Prostate gland (tissue), 2 donors: ENCODE results near the gene RCL1.

Experiments
- POLR2A ChIP-seq: fragments of 450-650 bp; IDR thresholded peaks from one replicate; pipeline ENCODE4 v1.6.1; 2016; ENCODE audit warnings: antibody characterized with exemption, mild to moderate bottlenecking
- TF ChIP-seq, protein P1 (sequence below), 4 experiments: fragments of 200-600 bp in 2 of 4; fragments of 450-650 bp in 2 of 4; sonication (generic) in 2 of 4; IDR thresholded peaks; 1 replicate in 3 of 4; 2 replicates in 1 of 4; pipeline ENCODE4 v1.5.1; 2016 to 2019; ENCODE audit warnings: antibody characterized with exemption in 4 of 4, mild to moderate bottlenecking in 2 of 4, moderate library complexity in 2 of 4

DNA sequence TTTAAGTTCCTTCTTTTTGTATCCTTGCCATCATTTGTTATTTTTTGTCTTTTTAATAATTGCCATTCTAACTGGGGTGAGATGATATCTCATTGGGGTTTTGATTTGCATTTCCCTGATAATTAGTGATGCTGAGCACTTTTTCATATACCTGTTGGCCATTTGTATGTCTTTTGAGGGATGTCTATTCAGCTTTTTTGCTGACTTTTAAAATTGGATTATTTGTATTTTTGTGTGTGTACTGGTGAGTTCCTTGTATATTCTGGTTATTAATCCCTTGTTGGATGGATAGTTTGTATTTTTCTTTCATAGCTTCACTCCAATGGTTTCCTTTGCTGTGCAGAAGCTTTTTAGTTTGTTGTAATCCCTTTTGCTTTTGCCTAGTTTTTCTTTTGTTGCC lies 19.1 kb downstream of the RCL1 start:
- TF ChIP-seq, protein P1, sequence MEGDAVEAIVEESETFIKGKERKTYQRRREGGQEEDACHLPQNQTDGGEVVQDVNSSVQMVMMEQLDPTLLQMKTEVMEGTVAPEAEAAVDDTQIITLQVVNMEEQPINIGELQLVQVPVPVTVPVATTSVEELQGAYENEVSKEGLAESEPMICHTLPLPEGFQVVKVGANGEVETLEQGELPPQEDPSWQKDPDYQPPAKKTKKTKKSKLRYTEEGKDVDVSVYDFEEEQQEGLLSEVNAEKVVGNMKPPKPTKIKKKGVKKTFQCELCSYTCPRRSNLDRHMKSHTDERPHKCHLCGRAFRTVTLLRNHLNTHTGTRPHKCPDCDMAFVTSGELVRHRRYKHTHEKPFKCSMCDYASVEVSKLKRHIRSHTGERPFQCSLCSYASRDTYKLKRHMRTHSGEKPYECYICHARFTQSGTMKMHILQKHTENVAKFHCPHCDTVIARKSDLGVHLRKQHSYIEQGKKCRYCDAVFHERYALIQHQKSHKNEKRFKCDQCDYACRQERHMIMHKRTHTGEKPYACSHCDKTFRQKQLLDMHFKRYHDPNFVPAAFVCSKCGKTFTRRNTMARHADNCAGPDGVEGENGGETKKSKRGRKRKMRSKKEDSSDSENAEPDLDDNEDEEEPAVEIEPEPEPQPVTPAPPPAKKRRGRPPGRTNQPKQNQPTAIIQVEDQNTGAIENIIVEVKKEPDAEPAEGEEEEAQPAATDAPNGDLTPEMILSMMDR (IDR thresholded peaks at IDR 0.05): no peak
- TF ChIP-seq POLR2A: no peak
